SU-DHL-6 (cell line): ENCODE data around the gene TTBK1.

Experiments
- H2AFZ ChIP-seq: fragments of 200-600 bp; sonication (generic); 2 replicates; pipeline ENCODE4 v1.6.1; 2014; ENCODE audit warnings: low read depth, mild to moderate bottlenecking, moderate library complexity, mixed read lengths, antibody characterized with exemption, low read length; ENCODE audit not compliant: severe bottlenecking
- H3F3A ChIP-seq: fragments of 200-600 bp; shearing (Covaris generic); 2 replicates; pipeline ENCODE4 v1.6.0; 2016; ENCODE audit warnings: antibody characterized with exemption, mild to moderate bottlenecking; ENCODE audit not compliant: insufficient read depth
- H3K27ac ChIP-seq: fragments of 200-600 bp; sonication (generic); 2 replicates; pipeline ENCODE4 v1.5.1; 2016; ENCODE audit warnings: low read depth, mild to moderate bottlenecking, low read length, moderate library complexity, mixed read lengths
- H3K27me3 ChIP-seq: fragments of 200-600 bp; sonication (generic), shearing (Covaris generic); 2 replicates; pipeline ENCODE4 v1.6.0; 2014; ENCODE audit warnings: mild to moderate bottlenecking, low read length
- H3K36me3 ChIP-seq: fragments of 200-600 bp; sonication (generic); 2 replicates; pipeline ENCODE4 v1.6.1; 2014; ENCODE audit warnings: mild to moderate bottlenecking, low read length, mixed read lengths
- H3K4me2 ChIP-seq: fragments of 300-600, 200-600 bp; shearing (Covaris generic), sonication (generic); 2 replicates; pipeline ENCODE4 v1.6.0; 2014; ENCODE audit warnings: low read length, low read depth, mild to moderate bottlenecking; ENCODE audit not compliant: poor library complexity, severe bottlenecking
- H3K4me3 ChIP-seq: fragments of 200-600 bp; sonication (generic); 2 replicates; pipeline ENCODE4 v1.5.1; 2014; ENCODE audit warnings: antibody characterized with exemption, low read length, mild to moderate bottlenecking, mixed read lengths; ENCODE audit not compliant: insufficient read depth, poor library complexity, severe bottlenecking
- H3K79me2 ChIP-seq: fragments of 200-600 bp; sonication (generic); 2 replicates; pipeline ENCODE4 v1.6.1; 2014; ENCODE audit warnings: mild to moderate bottlenecking, low read length, moderate library complexity; ENCODE audit not compliant: insufficient read depth
- H3K9ac ChIP-seq: fragments of 200-600 bp; sonication (generic); 2 replicates; pipeline ENCODE4 v1.7.0; 2014; ENCODE audit warnings: mild to moderate bottlenecking, low read length
- H3K9me2 ChIP-seq: fragments of 200-600 bp; sonication (generic); replicated peaks from 2 replicates; pipeline ENCODE4 v1.6.1; 2014; ENCODE audit warnings: low read length; ENCODE audit not compliant: insufficient read depth
- H3K9me3 ChIP-seq: fragments of 200-600 bp; sonication (generic); 2 replicates; pipeline ENCODE4 v1.6.1; 2014; ENCODE audit warnings: low read length, mixed read lengths; ENCODE audit not compliant: insufficient read depth
- H4K20me1 ChIP-seq: fragments of 200-600 bp; sonication (generic); 2 replicates; pipeline ENCODE4 v1.6.1; 2014; ENCODE audit warnings: low read depth, mild to moderate bottlenecking, antibody characterized with exemption, low read length, moderate library complexity, mixed read lengths
- EZH2phosphoT487 ChIP-seq: fragments of 200-600 bp; sonication (generic), shearing (Covaris generic); conservative IDR thresholded peaks from 2 replicates; pipeline ENCODE4 v1.6.1; 2018; ENCODE audit warnings: mild to moderate bottlenecking, antibody characterized with exemption, low read length, moderate library complexity, mixed read lengths
- TF ChIP-seq, protein P1 (sequence below): fragments of 200-600 bp; sonication (generic); IDR thresholded peaks from one replicate; pipeline ENCODE4 v1.5.1; 2017; ENCODE audit warnings: antibody characterized with exemption, mild to moderate bottlenecking, low read length, moderate library complexity; ENCODE audit not compliant: insufficient read depth, poor library complexity, severe bottlenecking

Gene TTBK1

DNA sequence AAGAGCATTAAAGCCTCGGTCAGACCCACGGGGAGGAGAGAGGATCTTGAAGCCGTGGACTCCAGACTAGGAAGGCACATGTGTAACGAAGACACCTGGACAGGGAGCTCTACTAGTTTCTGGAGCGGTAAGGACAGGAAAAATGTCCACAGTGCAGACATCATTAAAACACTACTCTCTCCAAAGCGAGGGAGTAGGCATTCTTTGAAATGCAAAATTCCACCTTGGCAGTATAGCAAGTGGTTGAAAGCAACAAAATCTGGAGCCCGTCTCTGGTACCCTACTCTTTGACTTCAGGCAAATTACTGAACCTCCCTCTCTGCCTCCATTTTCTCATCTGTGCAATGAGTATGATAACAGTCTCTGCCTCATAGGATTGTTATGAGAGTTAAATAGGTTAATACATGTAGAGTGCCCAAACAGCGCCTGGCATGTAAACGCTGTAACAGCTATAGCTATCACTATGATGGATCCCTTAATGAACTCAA, 65.8 kb downstream of the TTBK1 start:
- Histone ChIP-seq H3K27ac (no peak overlapping the region), H3K9ac (peak overlapping the region; percentile 27), H3K4me3 (peak overlapping the region; percentile 26), H3K9me2 (no peaks in the 10 kb centered on the region), H2AFZ (peak overlapping the region; percentile 66), H3F3A (peaks cover 19% of the 10 kb centered on the region), H3K4me2 (peak overlapping the region; percentile 48), H3K79me2 (no peaks in the 10 kb centered on the region), H3K9me3 (no peaks in the 10 kb centered on the region), H4K20me1 (no peaks in the 10 kb centered on the region), H3K36me3 (no peaks in the 10 kb centered on the region), H3K27me3 (no peaks in the 10 kb centered on the region)
- no peak for TF ChIP-seq EZH2phosphoT487
- TF ChIP-seq, protein P1, sequence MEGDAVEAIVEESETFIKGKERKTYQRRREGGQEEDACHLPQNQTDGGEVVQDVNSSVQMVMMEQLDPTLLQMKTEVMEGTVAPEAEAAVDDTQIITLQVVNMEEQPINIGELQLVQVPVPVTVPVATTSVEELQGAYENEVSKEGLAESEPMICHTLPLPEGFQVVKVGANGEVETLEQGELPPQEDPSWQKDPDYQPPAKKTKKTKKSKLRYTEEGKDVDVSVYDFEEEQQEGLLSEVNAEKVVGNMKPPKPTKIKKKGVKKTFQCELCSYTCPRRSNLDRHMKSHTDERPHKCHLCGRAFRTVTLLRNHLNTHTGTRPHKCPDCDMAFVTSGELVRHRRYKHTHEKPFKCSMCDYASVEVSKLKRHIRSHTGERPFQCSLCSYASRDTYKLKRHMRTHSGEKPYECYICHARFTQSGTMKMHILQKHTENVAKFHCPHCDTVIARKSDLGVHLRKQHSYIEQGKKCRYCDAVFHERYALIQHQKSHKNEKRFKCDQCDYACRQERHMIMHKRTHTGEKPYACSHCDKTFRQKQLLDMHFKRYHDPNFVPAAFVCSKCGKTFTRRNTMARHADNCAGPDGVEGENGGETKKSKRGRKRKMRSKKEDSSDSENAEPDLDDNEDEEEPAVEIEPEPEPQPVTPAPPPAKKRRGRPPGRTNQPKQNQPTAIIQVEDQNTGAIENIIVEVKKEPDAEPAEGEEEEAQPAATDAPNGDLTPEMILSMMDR, result no peak

GRCh38 chr6:43310134-43310533, 66.9 kb downstream of the TTBK1 start:
- no peaks in the 10 kb centered on the region for H3K9me2 ChIP-seq
- H3K27me3 ChIP-seq, result no peaks in the 10 kb centered on the region
- no peak overlapping the region for H3K4me2 ChIP-seq
- no peak overlapping the region for H2AFZ ChIP-seq
- no peak overlapping the region for H3K4me3 ChIP-seq
- H3K27ac ChIP-seq, result no peak overlapping the region
- no peaks in the 10 kb centered on the region for H3K79me2 ChIP-seq
- no peaks in the 10 kb centered on the region for H4K20me1 ChIP-seq
- TF ChIP-seq EZH2phosphoT487, result no peak
- TF ChIP-seq, protein P1, result no peak
- H3K9ac ChIP-seq, result no peak overlapping the region
- H3F3A ChIP-seq, result peaks cover 24% of the 10 kb centered on the region
- no peaks in the 10 kb centered on the region for H3K36me3 ChIP-seq
- H3K9me3 ChIP-seq, result no peaks in the 10 kb centered on the region

DNA sequence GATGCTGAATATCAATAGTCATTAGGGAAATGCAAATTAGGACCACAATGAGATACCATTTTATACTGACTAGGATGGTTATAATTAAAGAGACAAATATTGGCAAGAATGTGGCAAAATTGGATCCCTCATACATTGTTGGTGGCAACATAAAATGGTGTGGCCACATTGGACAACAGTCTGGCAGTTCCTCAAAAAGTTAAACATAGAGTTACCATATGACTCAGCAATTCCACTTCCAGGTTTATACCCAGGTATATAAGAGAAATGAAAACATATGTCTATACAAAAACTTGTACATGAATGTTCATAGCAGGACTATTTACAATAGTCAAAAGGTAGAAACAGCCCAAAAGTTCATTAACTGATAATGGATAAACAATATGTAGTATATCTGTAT, 67.3 kb downstream of the TTBK1 start:
- Histone ChIP-seq H3K79me2 (no peaks in the 10 kb centered on the region), H3K4me3 (no peak overlapping the region), H3F3A (peaks cover 24% of the 10 kb centered on the region), H2AFZ (no peak overlapping the region), H3K9ac (no peak overlapping the region), H3K4me2 (no peak overlapping the region), H3K27ac (no peak overlapping the region), H3K36me3 (no peaks in the 10 kb centered on the region), H3K9me2 (no peaks in the 10 kb centered on the region), H4K20me1 (no peaks in the 10 kb centered on the region), H3K27me3 (no peaks in the 10 kb centered on the region), H3K9me3 (no peaks in the 10 kb centered on the region)
- TF ChIP-seq, protein P1, result no peak
- no peak for TF ChIP-seq EZH2phosphoT487
